DLD1 (cell line): ENCODE data around the gene PYGB.

ENCODE experiments used
- in situ Hi-C: cut with HindIII; loops from 2 replicates; pipeline ENCODE4 v1.10.0; 2017; ENCODE audit warnings: low sequenced_read_pairs

PYGB gene

DNA sequence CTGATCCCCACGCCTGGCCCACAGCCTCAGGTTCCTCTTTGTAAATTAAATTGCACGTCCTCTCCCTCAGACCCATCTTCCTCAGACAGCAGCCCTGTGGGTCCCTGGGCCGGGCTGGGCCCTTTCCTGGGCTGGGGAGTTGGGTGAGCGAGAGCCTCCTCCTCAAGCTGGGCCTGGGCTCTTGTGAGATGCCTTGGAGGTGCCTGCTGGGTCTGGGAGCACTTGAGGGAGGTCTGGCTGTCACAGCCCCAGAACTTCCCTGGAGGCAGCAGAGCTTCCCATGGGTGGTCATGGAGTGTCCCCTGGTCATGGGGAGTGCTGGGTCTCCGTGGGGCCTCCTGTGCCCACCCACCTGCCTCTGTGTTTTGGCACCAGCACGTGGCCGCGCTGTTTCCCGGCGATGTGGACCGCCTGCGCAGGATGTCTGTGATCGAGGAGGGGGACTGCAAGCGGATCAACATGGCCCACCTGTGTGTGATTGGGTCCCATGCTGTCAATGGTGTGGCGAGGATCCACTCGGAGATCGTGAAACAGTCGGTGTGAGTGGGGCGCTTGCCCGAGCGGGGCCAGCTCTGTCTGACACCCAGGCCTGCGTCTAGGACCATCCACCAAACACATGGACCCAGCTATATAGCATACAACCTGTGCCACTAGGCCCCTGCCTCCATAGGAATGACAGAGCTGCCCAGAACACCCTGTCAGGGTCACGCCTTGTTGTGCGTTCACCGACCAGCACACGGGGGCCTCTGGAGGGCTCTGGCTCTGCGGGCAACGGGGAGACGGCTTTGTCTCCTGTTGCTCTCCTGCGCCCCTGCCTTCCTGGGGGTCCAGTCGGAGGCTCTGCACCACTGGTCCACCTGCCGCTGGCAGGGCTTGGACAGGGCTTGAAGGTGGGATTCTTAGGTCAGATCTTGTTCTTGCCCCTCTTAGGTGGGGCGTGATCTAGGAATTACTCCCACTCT, 33.0 kb downstream of the PYGB start:
- in situ Hi-C loops = no loop called here

DNA sequence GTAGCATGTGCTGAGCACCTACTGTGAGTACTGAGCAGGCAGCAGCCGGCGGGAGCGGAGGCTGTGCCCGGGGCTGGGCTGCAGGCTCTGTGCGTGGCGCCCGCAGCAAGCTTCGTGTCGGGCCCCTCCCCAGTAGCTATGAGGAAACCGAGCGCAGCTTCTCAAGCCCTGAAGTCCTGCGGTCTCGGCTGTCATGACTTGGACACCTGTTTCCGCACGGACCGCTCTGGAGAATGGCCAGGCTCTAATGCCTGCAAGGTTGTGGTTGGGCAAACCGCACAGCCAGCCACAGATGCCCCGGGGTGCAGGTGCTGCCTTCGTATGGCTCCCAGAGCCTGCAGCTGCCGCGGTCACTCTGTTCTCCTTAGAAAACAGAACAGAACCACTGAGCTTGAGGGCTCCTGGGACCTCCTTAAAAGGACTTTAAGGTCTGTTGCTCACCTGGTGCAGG, 33.7 kb downstream of the PYGB start:
- in situ Hi-C loops = no loop called here

- in situ Hi-C loops = no loop called here
Measured at GRCh38 chr20:25282034-25282781, 34.3 kb downstream of the PYGB start.

DNA sequence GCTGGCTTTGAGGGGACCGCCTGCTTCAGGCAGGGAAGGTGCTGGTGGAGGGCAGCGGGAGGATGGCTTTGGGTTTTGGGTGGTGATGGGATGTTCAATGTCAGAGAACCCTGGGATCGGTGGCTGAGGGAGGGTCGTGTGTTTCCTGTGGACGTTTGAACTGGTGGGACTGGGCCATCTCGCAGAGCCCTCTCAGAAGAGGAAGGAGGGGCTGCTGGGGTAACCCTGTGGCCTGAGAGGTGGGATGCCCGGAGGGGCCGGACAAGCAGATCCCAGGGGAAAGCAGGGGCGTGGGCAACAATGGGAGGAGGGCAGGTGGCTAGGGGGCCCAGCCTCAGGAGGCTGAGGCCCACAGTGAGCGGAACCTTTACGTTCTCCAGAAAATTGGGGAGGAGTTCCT, 34.9 kb downstream of the PYGB start:
- in situ Hi-C loops = no loop called here

- in situ Hi-C loops = no loop called here
Measured at GRCh38 chr20:25283221-25283951, 35.5 kb downstream of the PYGB start.

DNA sequence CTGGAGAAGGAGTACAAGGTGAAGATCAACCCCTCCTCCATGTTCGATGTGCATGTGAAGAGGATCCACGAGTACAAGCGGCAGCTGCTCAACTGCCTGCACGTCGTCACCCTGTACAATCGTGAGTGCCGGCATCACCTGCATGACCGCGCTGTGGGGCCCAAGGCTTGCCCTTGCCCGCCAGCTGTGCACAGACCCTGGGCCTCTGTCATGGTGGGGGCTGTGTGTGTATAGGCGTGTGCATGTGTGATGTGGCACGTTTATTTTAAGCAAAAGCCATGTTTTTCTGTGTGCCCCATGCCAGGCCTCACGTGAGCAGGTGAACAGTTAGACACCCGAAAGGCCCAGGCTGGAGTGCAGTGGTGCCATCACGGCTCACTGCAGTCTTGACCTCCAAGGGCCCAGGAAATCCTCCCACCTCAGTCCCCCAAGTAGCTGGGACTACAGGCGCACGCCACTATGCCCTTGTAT, 36.3 kb downstream of the PYGB start:
- in situ Hi-C loops = no loop called here

GRCh38 chr20:25285091-25285647, 37.3 kb downstream of the PYGB start:
- in situ Hi-C loops = no loop called here

DNA sequence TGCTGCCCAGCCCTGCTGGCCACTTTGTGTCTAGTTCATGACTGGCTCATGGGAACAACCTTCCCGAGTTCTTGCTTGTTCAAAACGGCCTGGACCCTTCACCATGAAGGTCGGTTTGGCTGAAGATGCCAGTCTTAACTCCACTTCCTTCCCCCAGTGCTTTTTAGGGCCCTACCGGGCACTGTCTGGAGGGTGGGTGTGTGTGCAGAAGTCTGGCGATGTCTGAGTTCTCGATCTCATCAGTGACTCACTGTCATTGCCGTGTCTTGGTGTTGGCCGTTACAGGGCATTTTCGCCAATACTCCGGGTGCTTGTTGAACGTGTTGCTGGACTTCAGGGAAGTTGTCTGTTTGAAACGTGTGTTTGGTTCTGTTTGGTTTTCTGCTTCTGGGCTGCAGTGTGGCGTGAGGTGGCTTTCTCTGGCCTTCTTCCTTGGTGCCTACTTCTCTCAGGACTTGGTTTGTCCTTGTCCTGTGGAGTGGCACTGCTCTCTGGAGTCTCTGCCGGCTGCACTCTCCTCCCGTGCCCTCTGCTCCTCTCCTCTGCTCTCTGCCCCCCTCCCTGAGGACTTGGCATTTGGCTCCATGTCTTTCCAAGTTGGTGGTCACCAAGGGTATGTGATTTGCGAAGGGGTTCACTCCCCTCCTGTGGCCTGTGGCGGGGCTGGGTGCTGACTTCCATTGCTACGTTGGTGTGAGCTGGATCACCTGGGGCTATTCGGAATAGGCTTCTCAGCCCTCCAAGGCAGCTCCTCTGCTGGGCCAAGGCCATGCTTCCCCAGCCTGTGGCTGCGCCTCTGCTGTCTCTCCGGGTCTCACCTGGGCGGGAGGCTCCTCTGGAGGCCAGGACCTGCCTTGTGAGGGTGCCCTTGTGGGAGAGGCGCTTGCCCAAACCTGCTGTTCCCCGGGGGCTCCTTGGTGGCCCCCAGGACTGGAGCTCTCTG, 38.2 kb downstream of the PYGB start:
- in situ Hi-C loops = no loop called here

DNA sequence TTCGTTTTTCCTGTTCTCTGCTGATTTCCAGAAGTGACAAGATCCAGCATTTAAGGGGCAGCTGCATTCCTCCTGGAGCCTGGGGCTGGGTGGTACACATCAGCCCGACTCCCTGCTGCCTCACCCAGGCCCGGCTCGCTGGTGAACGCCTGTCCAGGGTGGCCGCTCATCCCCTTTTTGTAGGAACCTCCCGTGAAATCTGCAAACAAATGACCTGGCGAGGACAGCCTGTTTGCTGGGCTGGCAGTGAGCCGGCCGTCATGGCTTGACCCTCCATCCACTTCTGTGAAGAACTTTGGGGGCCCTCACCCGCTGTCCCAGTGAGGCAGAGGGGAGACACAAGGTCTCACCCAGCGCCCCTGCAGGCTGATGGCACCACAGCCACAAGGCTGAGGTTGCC, 39.0 kb downstream of the PYGB start:
- in situ Hi-C loops = no loop called here

- in situ Hi-C loops = no loop called here
Measured at GRCh38 chr20:25287631-25288290, 39.9 kb downstream of the PYGB start.

- in situ Hi-C loops = no loop called here
Measured at GRCh38 chr20:25288291-25289181, 40.7 kb downstream of the PYGB start.

DNA sequence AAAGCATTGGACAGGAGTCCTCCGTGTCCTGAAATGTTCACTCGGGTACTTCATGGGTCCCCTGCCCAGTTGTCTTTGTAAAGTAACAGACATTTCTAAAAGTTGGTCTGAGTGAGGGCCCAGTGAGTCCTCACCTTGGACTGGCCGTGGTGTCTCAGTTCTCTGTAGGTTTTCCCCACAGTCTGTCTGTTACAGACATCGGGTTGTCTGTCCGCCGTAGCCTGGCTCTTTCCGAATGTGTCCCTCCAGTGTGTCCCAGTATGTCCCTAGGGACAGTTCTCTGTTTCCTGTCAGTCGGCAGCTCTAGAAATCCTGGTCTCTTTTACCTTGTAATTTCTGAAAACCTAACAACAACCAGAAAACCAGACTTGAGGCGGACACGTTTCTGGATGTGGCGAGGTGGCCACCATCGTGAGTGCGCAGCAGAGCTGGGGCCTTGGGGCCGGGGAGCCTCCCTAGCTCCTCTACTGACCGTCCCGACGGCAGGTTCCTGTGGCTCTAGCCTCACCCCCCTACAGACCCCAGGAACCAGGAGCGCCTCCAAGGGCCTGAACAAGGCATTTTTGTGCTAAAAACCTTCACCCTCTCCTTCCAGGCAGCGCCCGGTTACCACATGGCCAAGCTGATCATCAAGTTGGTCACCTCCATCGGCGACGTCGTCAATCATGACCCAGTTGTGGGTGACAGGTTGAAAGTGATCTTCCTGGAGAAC, 42.2 kb downstream of the PYGB start:
- in situ Hi-C loops = no loop called here

- in situ Hi-C loops = no loop called here
Measured at GRCh38 chr20:25290646-25291431, 43.0 kb downstream of the PYGB start.

GRCh38 chr20:25291432-25292133, 43.7 kb downstream of the PYGB start:
- in situ Hi-C loops = no loop called here

GRCh38 chr20:25292176-25292891, 44.4 kb downstream of the PYGB start:
- in situ Hi-C loops = no loop called here

GRCh38 chr20:25293507-25293906, 45.6 kb downstream of the PYGB start:
- in situ Hi-C loops = no loop called here
